CD4-positive, alpha-beta T cell (primary cell): Measurements from ENCODE around the gene GPR37. TPM values are rescaled to one million over a fixed set of nuclear protein-coding genes. Genes with fewer than 3 reads are reported as not detected.

Source experiments
- ATAC-seq: fragments of 200-7000 bp; cut with Tn5 transposase; one replicate; pipeline ENCODE4 v1.10.0; 2022; ENCODE audit warnings: mild to moderate bottlenecking; ENCODE audit not compliant: poor library complexity
- CTCF ChIA-PET: fragments of 350-600 bp; sonication (Branson Sonifier 250); formaldehyde crosslinking; loops from one replicate; lab custom pipeline; 2021; ENCODE audit warnings: antibody characterized with exemption, inconsistent platforms; lab: Charles Lee
- POLR2A ChIA-PET: fragments of 350-600 bp; sonication (Branson Sonifier 250); formaldehyde crosslinking; loops from one replicate; lab custom pipeline; 2021; ENCODE audit warnings: antibody characterized with exemption, inconsistent platforms; lab: Charles Lee
- DNase-seq, 14 experiments: peaks; one replicate each; pipeline ENCODE4 v3.0.0-alpha.2; 2013 to 2020; ENCODE audit warnings: mixed read lengths in 2 of 14
- H3K27ac ChIP-seq, 2 donors: one replicate each; pipeline versions ENCODE4 v1.5.1 to v1.7.0; 2013; ENCODE audit warnings: low read length in 2 of 2, low read depth in 1 of 2, mild to moderate bottlenecking in 1 of 2
- H3K27me3 ChIP-seq, 2 experiments: 1 replicate in 1 of 2; 2 replicates in 1 of 2; pipeline versions ENCODE4 v1.6.1 to v1.7.0; 2013; ENCODE audit warnings: low read length in 2 of 2, control low read depth in 1 of 2, mild to moderate bottlenecking in 1 of 2, moderate library complexity in 1 of 2; ENCODE audit not compliant: insufficient read depth in 2 of 2, control insufficient read depth in 1 of 2
- H3K36me3 ChIP-seq: one replicate; pipeline ENCODE4 v1.6.1; 2013; ENCODE audit warnings: low read length, control low read depth; ENCODE audit not compliant: insufficient read depth
- H3K4me1 ChIP-seq: one replicate; pipeline ENCODE4 v1.6.1; 2013; ENCODE audit warnings: low read length, control low read depth; ENCODE audit not compliant: insufficient read depth
- H3K4me3 ChIP-seq: one replicate; pipeline ENCODE4 v1.5.1; 2013; ENCODE audit warnings: mild to moderate bottlenecking, low read length, moderate library complexity
- H3K9me3 ChIP-seq, 2 experiments: 1 replicate in 1 of 2; 2 replicates in 1 of 2; pipeline versions ENCODE4 v1.6.1 to v1.7.0; 2013; ENCODE audit warnings: low read length in 2 of 2, mild to moderate bottlenecking in 2 of 2, control low read depth in 1 of 2, moderate library complexity in 1 of 2; ENCODE audit not compliant: control insufficient read depth in 1 of 2, insufficient read depth in 1 of 2
- H3K27ac Mint-ChIP-seq: one replicate; pipeline ENCODE4 v1.8.0; 2020; ENCODE audit warnings: mixed read lengths
- H3K27me3 Mint-ChIP-seq: one replicate; pipeline ENCODE4 v1.8.0; 2021; ENCODE audit warnings: mixed read lengths
- H3K36me3 Mint-ChIP-seq: one replicate; pipeline ENCODE4 v1.8.0; 2021; ENCODE audit warnings: low read depth, mixed read lengths
- H3K4me1 Mint-ChIP-seq: one replicate; pipeline ENCODE4 v1.8.0; 2021; ENCODE audit warnings: low read depth, mixed read lengths
- H3K4me3 Mint-ChIP-seq: one replicate; pipeline ENCODE4 v1.8.0; 2020; ENCODE audit warnings: mild to moderate bottlenecking, mixed read lengths
- H3K9me3 Mint-ChIP-seq: one replicate; pipeline ENCODE4 v1.8.0; 2020; ENCODE audit warnings: mixed read lengths
- CTCF ChIP-seq: fragments of 200-600 bp; IDR thresholded peaks from one replicate; pipeline ENCODE4 v1.8.0; 2022; ENCODE audit warnings: antibody characterized with exemption, mild to moderate bottlenecking
- intact Hi-C, 2 experiments: fragments of 100-400 bp; cut with DNase I in 1 of 2; cut with micrococcal nuclease in 1 of 2; formaldehyde crosslinking; loops; one replicate each; pipeline versions ENCODE4 v1.15.1 to v1.9.0; 2023 to 2025; cut with DNase I, micrococcal nuclease
- total RNA-seq, 174 experiments: library from RNA in 2 of 174; stranded (reverse) in 2 of 174; gene quantifications; one replicate each; pipeline ENCODE4 v1.2.3 and lab custom pipeline; 2021 to 2026

The GPR37 gene
- total RNA-seq, 2 experiments from 2014 or later, result not detected

- TF ChIP-seq CTCF, result no peak
- intact Hi-C loops, result no loop called here
- H3K27ac Mint-ChIP-seq, result no peak overlapping the region
- ATAC-seq, result no peak
- Histone ChIP-seq H3K4me1 (no peaks in the 10 kb centered on the region), H3K36me3 (no peaks in the 10 kb centered on the region), H3K27me3 (no peaks in the 10 kb centered on the region), H3K4me3 (no peak overlapping the region), H3K9me3 (no peaks in the 10 kb centered on the region), H3K27ac (no peak overlapping the region)
- ChIA-PET CTCF (no interaction called here), POLR2A (no interaction called here)
- H3K36me3 Mint-ChIP-seq, result no peaks in the 10 kb centered on the region
- no peak for DNase-seq
- no peaks in the 10 kb centered on the region for H3K27me3 Mint-ChIP-seq
- H3K4me3 Mint-ChIP-seq, result no peak overlapping the region
- no peaks in the 10 kb centered on the region for H3K4me1 Mint-ChIP-seq
- H3K9me3 Mint-ChIP-seq, result peaks cover 8% of the 10 kb centered on the region
Observed at GRCh38 chr7:124716894-124717293, 48.7 kb downstream of the GPR37 start.

- intact Hi-C loops, result no loop called here
- ChIA-PET CTCF (no interaction called here), POLR2A (no interaction called here)
- Mint-ChIP-seq H3K9me3 (peaks cover 14% of the 10 kb centered on the region), H3K27me3 (no peaks in the 10 kb centered on the region), H3K4me1 (no peaks in the 10 kb centered on the region), H3K36me3 (no peaks in the 10 kb centered on the region), H3K4me3 (no peak overlapping the region), H3K27ac (no peak overlapping the region)
- Histone ChIP-seq H3K4me3 (no peak overlapping the region), H3K27ac (no peak overlapping the region), H3K4me1 (no peaks in the 10 kb centered on the region), H3K36me3 (no peaks in the 10 kb centered on the region), H3K9me3 (peaks cover 0 to 6% of the 10 kb centered on the region in 2 experiments), H3K27me3 (no peaks in the 10 kb centered on the region)
- DNase-seq, result no peak
- no peak for TF ChIP-seq CTCF
- ATAC-seq, result no peak
Observed at GRCh38 chr7:124713086-124713485, 52.5 kb downstream of the GPR37 start.

- Histone ChIP-seq H3K36me3 (no peaks in the 10 kb centered on the region), H3K27ac (no peak overlapping the region), H3K4me1 (no peaks in the 10 kb centered on the region), H3K27me3 (no peaks in the 10 kb centered on the region), H3K9me3 (peaks cover 0 to 6% of the 10 kb centered on the region in 2 experiments), H3K4me3 (no peak overlapping the region)
- no peak overlapping the region for H3K4me3 Mint-ChIP-seq
- H3K4me1 Mint-ChIP-seq, result no peaks in the 10 kb centered on the region
- no peak for TF ChIP-seq CTCF
- ChIA-PET POLR2A (no interaction called here), CTCF (no interaction called here)
- ATAC-seq, result no peak
- H3K27me3 Mint-ChIP-seq, result no peaks in the 10 kb centered on the region
- H3K9me3 Mint-ChIP-seq, result peaks cover 21% of the 10 kb centered on the region
- no peak overlapping the region for H3K27ac Mint-ChIP-seq
- H3K36me3 Mint-ChIP-seq, result no peaks in the 10 kb centered on the region
- intact Hi-C loops, result no loop called here
- DNase-seq, result no peak
Observed at GRCh38 chr7:124712017-124712416, 53.6 kb downstream of the GPR37 start.
